Measurements from ENCODE around the gene POLE2. TPM values are rescaled to one million over a fixed set of nuclear protein-coding genes. Genes with fewer than 3 reads are reported as not detected.

Gene POLE2
- total RNA-seq, 1 experiment from 2014 or later, result 24.5 TPM

DNA sequence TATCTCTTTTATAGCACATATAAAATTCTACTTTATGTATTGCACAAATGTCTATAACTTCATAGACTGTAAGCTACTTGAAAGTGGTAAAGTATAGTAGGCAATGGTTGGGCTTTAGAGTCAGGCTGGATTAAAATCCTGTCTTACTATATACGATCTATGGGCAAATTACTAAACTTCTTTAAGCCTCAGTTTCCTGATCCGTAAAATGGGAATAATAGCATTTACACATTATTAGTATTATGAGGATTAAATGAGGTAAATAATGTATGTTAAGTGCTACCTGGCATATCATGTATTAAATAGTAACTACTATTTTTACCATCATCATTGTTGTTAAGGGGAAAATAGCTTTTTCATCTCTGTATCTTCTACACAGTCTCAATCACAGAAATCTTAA is 14.4 kb downstream of the POLE2 start:
- no peaks in the 10 kb centered on the region for H3K27me3 ChIP-seq (ENCODE audit: insufficient read depth, low read length)
- ChIA-PET POLR2A (no interaction called here), RAD21 (ENCODE audit: low non-redundant PET in 1 of 2, low total read pairs in 2 of 2, uncharacterized antibody in 2 of 2, unreplicated experiment in 2 of 2) (no interaction called here), CTCF (no interaction called here)
- H3K9me3 ChIP-seq (ENCODE audit: control insufficient read depth in 1 of 2, insufficient read depth in 1 of 2, low read depth in 1 of 2, low read length in 2 of 2), result no peaks in the 10 kb centered on the region
- no peaks in the 10 kb centered on the region for H3K4me1 ChIP-seq (ENCODE audit: control insufficient read depth in 1 of 2, insufficient read depth in 2 of 2, low read length in 2 of 2)
- H3K36me3 ChIP-seq (ENCODE audit: control insufficient read depth in 1 of 2, insufficient read depth in 2 of 2, low read length in 2 of 2), result peaks cover 19 to 22% of the 10 kb centered on the region in 2 experiments; a peak in 3 of 4 replicates
- no peak overlapping the region for H2AFZ ChIP-seq (ENCODE audit: low read depth, low read length, poor library complexity, severe bottlenecking)
- H3K4me3 ChIP-seq (replicated peaks in 1 of 2; ENCODE audit: low read depth in 1 of 2, low read length in 2 of 2), result no peak overlapping the region
- H4K20me1 ChIP-seq (ENCODE audit: insufficient read depth), result no peaks in the 10 kb centered on the region; the same call in 1 of the 2 replicates
- H3K9ac ChIP-seq (ENCODE audit: low read length), result no peak overlapping the region
- TF ChIP-seq RAD21 (IDR thresholded peaks at IDR 0.05; ENCODE audit: low read depth), result no peak
- TF ChIP-seq POLR2A (IDR thresholded peaks at IDR 0.05; ENCODE audit: borderline replicate concordance, extremely low read depth, insufficient read depth, insufficient read length), result no peak
- H3K4me2 ChIP-seq (ENCODE audit: low read length), result no peak overlapping the region
- no peaks in the 10 kb centered on the region for H3K9me2 ChIP-seq (ENCODE audit: insufficient read depth)
- H3K79me2 ChIP-seq (ENCODE audit: insufficient read depth, low read length), result peaks cover 20% of the 10 kb centered on the region
- intact Hi-C loops (cut with micrococcal nuclease), result no loop called here
- ATAC-seq, result no peak
- no peak overlapping the region for H3K27ac ChIP-seq (ENCODE audit: low read depth, low read length)
- no peak for DNase-seq (ENCODE audit: low read depth, low spot score)
- no TSS peak for BruUV-seq (replicated peaks)

DNA sequence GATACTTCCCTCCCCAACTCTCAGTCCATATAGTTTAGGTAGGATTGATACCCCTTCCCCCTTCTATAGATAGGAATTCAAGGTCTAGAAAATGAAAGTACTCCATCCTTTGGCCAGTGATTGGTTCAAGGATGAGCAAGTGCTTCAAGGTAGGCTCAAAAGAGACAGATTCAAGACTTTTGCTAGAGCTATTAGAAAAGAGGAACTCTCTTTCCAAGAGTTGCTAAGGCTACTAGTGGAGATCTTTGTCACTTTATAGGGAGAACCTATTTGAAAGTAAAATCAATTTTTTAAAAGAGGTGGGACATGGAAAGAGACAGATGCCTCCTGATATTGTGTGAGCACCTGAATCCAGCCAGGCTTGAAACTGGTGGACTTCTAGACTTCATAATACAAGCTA is 17.5 kb downstream of the POLE2 start:
- Histone ChIP-seq H3K9ac (ENCODE audit: low read length) (no peak overlapping the region), H2AFZ (ENCODE audit: low read depth, low read length, poor library complexity, severe bottlenecking) (no peak overlapping the region), H3K79me2 (ENCODE audit: insufficient read depth, low read length) (no peaks in the 10 kb centered on the region), H3K4me3 (replicated peaks in 1 of 2; ENCODE audit: low read depth in 1 of 2, low read length in 2 of 2) (no peak overlapping the region), H3K27ac (ENCODE audit: low read depth, low read length) (no peak overlapping the region), H3K36me3 (ENCODE audit: control insufficient read depth in 1 of 2, insufficient read depth in 2 of 2, low read length in 2 of 2) (peaks cover 12 to 18% of the 10 kb centered on the region in 2 experiments; a peak in 3 of 4 replicates), H3K4me1 (ENCODE audit: control insufficient read depth in 1 of 2, insufficient read depth in 2 of 2, low read length in 2 of 2) (no peaks in the 10 kb centered on the region), H3K9me3 (ENCODE audit: control insufficient read depth in 1 of 2, insufficient read depth in 1 of 2, low read depth in 1 of 2, low read length in 2 of 2) (no peaks in the 10 kb centered on the region), H3K27me3 (ENCODE audit: insufficient read depth, low read length) (no peaks in the 10 kb centered on the region), H4K20me1 (ENCODE audit: insufficient read depth) (no peaks in the 10 kb centered on the region; the same call in 1 of the 2 replicates), H3K4me2 (ENCODE audit: low read length) (no peak overlapping the region), H3K9me2 (ENCODE audit: insufficient read depth) (no peaks in the 10 kb centered on the region)
- ChIA-PET CTCF (no interaction called here), RAD21 (ENCODE audit: low non-redundant PET in 1 of 2, low total read pairs in 2 of 2, uncharacterized antibody in 2 of 2, unreplicated experiment in 2 of 2) (no interaction called here), POLR2A (no interaction called here)
- intact Hi-C loops (cut with micrococcal nuclease), result no loop called here
- DNase-seq (ENCODE audit: low read depth, low spot score), result no peak
- no peak for TF ChIP-seq CBX3 (IDR thresholded peaks at IDR 0.05; ENCODE audit: low read depth)
- TF ChIP-seq ZNF274 (IDR thresholded peaks at IDR 0.05; ENCODE audit: low read depth, low read length), result no peak
- TF ChIP-seq, protein P1, sequence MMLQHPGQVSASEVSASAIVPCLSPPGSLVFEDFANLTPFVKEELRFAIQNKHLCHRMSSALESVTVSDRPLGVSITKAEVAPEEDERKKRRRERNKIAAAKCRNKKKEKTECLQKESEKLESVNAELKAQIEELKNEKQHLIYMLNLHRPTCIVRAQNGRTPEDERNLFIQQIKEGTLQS (IDR thresholded peaks at IDR 0.05), result no peak
- TF ChIP-seq, protein P2, sequence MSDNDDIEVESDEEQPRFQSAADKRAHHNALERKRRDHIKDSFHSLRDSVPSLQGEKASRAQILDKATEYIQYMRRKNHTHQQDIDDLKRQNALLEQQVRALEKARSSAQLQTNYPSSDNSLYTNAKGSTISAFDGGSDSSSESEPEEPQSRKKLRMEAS (IDR thresholded peaks at IDR 0.05), result no peak
- TF ChIP-seq SIN3A (IDR thresholded peaks at IDR 0.05; ENCODE audit: low read depth), result no peak
- TF ChIP-seq SRF (IDR thresholded peaks at IDR 0.05; ENCODE audit: low read depth), result no peak
- TF ChIP-seq RAD21 (IDR thresholded peaks at IDR 0.05; ENCODE audit: low read depth), result no peak
- no peak for TF ChIP-seq FOSL1 (IDR thresholded peaks at IDR 0.05; ENCODE audit: low read depth)
- no peak for TF ChIP-seq ELF1 (IDR thresholded peaks at IDR 0.05; ENCODE audit: borderline replicate concordance, low read depth)
- ATAC-seq, result no peak
- BruUV-seq (replicated peaks), result no TSS peak
